WTC11 (cell line): ENCODE results near the gene SOWAHA.

Experiments used
- ATF1 ChIP-seq: sonication (generic); formaldehyde crosslinking; IDR thresholded peaks from 2 replicates; pipeline ENCODE4 v1.8.1; 2023; ENCODE audit warnings: mild to moderate bottlenecking, moderate library complexity, missing genetic modification reagents
- CTCF ChIP-seq: fragments of 200-600 bp; IDR thresholded peaks from 2 replicates; pipeline ENCODE4 v1.8.0; 2022; ENCODE audit warnings: antibody characterized with exemption
- KAT7 ChIP-seq: sonication (generic); formaldehyde crosslinking; IDR thresholded peaks from 2 replicates; pipeline ENCODE4 v1.8.1; 2023; ENCODE audit warnings: missing genetic modification reagents, mild to moderate bottlenecking, borderline replicate concordance

DNA sequence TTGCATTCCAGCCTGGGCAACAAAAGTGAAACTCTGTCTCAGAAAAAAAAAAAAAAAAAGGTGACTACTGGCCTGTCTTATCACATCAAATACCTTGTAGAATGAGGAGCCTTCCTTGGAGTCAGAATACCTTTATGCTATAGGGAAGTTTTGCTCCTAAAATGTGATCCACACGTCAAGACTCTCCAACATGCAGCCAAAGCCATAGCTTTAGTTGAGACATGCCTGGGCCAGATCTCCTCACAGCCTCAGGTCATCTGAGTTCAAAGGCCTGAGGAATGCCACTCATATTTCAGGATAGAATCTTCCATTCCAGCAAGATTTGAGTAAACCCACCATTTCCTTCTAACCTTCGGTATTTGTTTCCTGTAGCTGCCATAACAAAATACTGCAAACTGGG is 13.7 kb upstream of the SOWAHA start:
- TF ChIP-seq KAT7 (CRISPR knock-in tag): no peak
- no peak for TF ChIP-seq ATF1
- TF ChIP-seq CTCF: no peak
